PC-9 (cell line): ENCODE data around the gene ARGLU1.

ENCODE experiments used
- CTCF ChIP-seq: fragments of 200-600 bp; sonication (generic); conservative IDR thresholded peaks from 2 replicates; pipeline ENCODE4 v1.6.1; 2017; ENCODE audit warnings: mixed run types, antibody characterized with exemption, mild to moderate bottlenecking, moderate library complexity
- EZH2 ChIP-seq: fragments of 200-600 bp; sonication (generic); IDR thresholded peaks from 2 replicates; pipeline ENCODE4 v1.8.0; 2017; ENCODE audit warnings: antibody characterized with exemption, low read depth

DNA sequence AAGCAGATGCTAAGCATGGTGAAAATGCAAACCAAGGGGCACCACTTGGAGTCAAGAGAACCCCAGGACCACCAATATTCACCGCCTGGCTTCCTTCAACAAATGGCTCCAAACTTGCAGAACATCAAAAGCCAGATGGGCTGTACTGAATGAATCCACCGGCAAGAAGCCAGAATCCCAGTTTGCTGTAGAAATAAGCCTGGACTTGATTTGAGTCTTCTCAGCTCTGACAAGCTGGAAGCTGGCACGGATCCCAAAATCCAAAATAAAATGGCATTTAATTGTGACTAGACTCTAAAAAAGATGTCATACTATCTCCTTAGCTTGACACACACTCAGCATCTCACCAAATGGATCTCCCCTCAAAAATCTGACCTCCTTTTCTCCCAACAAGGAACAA, 44.4 kb downstream of the ARGLU1 start:
- TF ChIP-seq CTCF (no peak), EZH2 (no peak)
